Hepatocyte (in vitro differentiated cells): Measurements from ENCODE around the gene SIGLEC1.

ENCODE experiments used
- CTCF ChIP-seq: fragments of 200-600 bp; sonication (generic); IDR thresholded peaks from 2 replicates; pipeline ENCODE4 v1.5.1; 2016; ENCODE audit warnings: antibody characterized with exemption, mild to moderate bottlenecking; ENCODE audit not compliant: poor library complexity
- EZH2 ChIP-seq: fragments of 200-600 bp; sonication (generic); IDR thresholded peaks from 2 replicates; pipeline ENCODE4 v1.6.1; 2016; ENCODE audit warnings: antibody characterized with exemption, mild to moderate bottlenecking, borderline replicate concordance

- TF ChIP-seq CTCF = no peak
- TF ChIP-seq EZH2 = no peak
Measured at GRCh38 chr20:3755269-3755668, 42.9 kb upstream of the SIGLEC1 start.
